H1 (cell line): ENCODE results near the gene UBE2A. TPM values are rescaled to one million over a fixed set of nuclear protein-coding genes. Genes with fewer than 3 reads are reported as not detected.

ENCODE experiments used
- KDM1A ChIP-seq: fragments of 200-600, 300-600 bp; sonication (generic); IDR thresholded peaks from 2 replicates; pipeline ENCODE4 v1.7.1; 2016; ENCODE audit warnings: mild to moderate bottlenecking, low read length, borderline replicate concordance
- KDM4A ChIP-seq: IDR thresholded peaks from one replicate; pipeline ENCODE4 v1.7.1; 2012; ENCODE audit warnings: low read depth, mild to moderate bottlenecking, moderate library complexity, low read length, inconsistent platforms; ENCODE audit not compliant: severe bottlenecking
- KDM5A ChIP-seq: fragments of 200-600 bp; IDR thresholded peaks from 2 replicates; pipeline ENCODE4 v1.7.1; 2012; ENCODE audit warnings: mild to moderate bottlenecking, low read length, inconsistent platforms, mixed read lengths
- POLR2A ChIP-seq, 2 experiments: IDR thresholded peaks; 1 replicate in 1 of 2; 2 replicates in 1 of 2; pipeline ENCODE4 v1.6.1; 2011; ENCODE audit warnings: low read depth in 2 of 2, low read length in 2 of 2, mild to moderate bottlenecking in 2 of 2; ENCODE audit errors: control extremely low read depth in 1 of 2
- POLR2AphosphoS5 ChIP-seq: IDR thresholded peaks from 2 replicates; pipeline ENCODE4 v1.6.1; 2011; ENCODE audit warnings: low read depth, low read length
- RNF2 ChIP-seq: fragments of 200-900, 300-1000 bp; sonication (generic); IDR thresholded peaks from 2 replicates; pipeline ENCODE4 v1.7.1; 2016; ENCODE audit warnings: borderline replicate concordance, low read depth, mild to moderate bottlenecking, antibody characterized with exemption, low read length; ENCODE audit not compliant: poor library complexity, severe bottlenecking; ENCODE audit errors: missing control alignments
- SP1 ChIP-seq: IDR thresholded peaks from 2 replicates; pipeline ENCODE4 v1.6.1; 2011; ENCODE audit warnings: low read depth, low read length
- polyA plus RNA-seq, 7 experiments: library from polyadenylated mRNA; depleted of rRNA in 3 of 7; stranded (reverse) in 5 of 7; unstranded in 2 of 7; fragments of >200 nt in 5 of 7; fragments of 200-250 nt in 2 of 7; gene quantifications; 1 replicate in 5 of 7; 2 replicates in 1 of 7; 4 replicates in 1 of 7; pipeline versions ENCODE4 v1.2.1 to v1.2.3, GENCODE V29; 2011 to 2013; ENCODE audit warnings: missing spikeins in 2 of 7, mixed read lengths in 2 of 7
- total RNA-seq: library from RNA; stranded (reverse); fragmentation: NEBNext Ultra II Directional; extraction: Animal tissue kit (Norgen Biotek cat#: 25700); gene quantifications from 2 replicates; pipeline ENCODE4 v1.2.1, GENCODE V29; 2021

The UBE2A gene
- total and polyA plus RNA-seq, 2 of the 8 experiments (the other 6 are each of a cell fraction or from before 2014, with no cell fraction given), result 24.8 to 43.9 TPM

- TF ChIP-seq RNF2 (no peak), POLR2AphosphoS5 (no peak), SP1 (no peak), KDM5A (no peak), KDM1A (no peak), KDM4A (no peak), POLR2A (IDR thresholded peaks at IDR 0.05; ENCODE audit: control extremely low read depth in 1 of 2, low read depth in 2 of 2, low read length in 2 of 2) (no peak)
Measured at GRCh38 chrX:119602701-119603255, 28.4 kb downstream of the UBE2A start (continued).
